ENCODE data around the gene TUBGCP6. TPM values are rescaled to one million over a fixed set of nuclear protein-coding genes. Genes with fewer than 3 reads are reported as not detected.

TUBGCP6 gene
- total and polyA plus RNA-seq, 2 experiments from 2014 or later: 18.6 to 47.1 TPM

DNA sequence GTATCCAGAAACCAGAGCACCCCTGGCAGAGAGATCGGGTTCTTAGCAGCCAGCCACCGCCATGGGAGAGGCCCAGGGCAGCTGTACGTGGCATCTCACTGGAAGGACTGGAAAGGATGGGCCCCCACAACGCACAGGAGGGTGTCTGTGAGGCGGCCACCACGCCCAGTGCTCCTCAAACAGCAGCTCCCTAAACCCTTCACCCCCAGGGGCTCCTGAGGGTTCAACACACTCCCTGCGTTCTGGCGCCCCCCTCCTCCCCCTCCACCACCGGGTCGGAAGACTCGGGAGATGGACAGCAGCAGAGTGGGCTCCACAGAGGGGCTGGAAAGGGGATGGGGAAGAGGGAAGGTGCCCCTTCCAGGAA is 15.6 kb upstream of the TUBGCP6 start:
- Histone ChIP-seq H3K4me1 (ENCODE audit: insufficient read depth) (peaks cover 7% of the 10 kb centered on the region), H2AFZ (0 out of 2 replicates have a peak overlapping the region, but pooled peaks have one; percentile 72), H3K36me3 (ENCODE audit: insufficient read depth) (no peaks in the 10 kb centered on the region), H3K4me3 (peak overlapping the region; percentile 64), H3K27ac (ENCODE audit: low read depth) (no peak overlapping the region), H3K9me2 (ENCODE audit: insufficient read depth) (no peaks in the 10 kb centered on the region), H4K20me1 (replicated peaks; ENCODE audit: insufficient read depth) (no peaks in the 10 kb centered on the region), H3K4me2 (peak overlapping the region; percentile 82), H3K79me2 (replicated peaks; ENCODE audit: insufficient read depth) (no peaks in the 10 kb centered on the region), H3K27me3 (ENCODE audit: insufficient read depth) (peaks cover 23% of the 10 kb centered on the region), H3F3A (replicated peaks; ENCODE audit: low read depth) (no peaks in the 10 kb centered on the region)
- Mint-ChIP-seq H3K36me3 (ENCODE audit: low read depth) (no peaks in the 10 kb centered on the region), H3K4me1 (peaks cover 6% of the 10 kb centered on the region; the same call in 2 of the 3 replicates), H3K27me3 (ENCODE audit: insufficient read depth, low read depth, poor library complexity) (peaks cover 23% of the 10 kb centered on the region), H3K4me3 (peak overlapping the region; percentile 61), H3K9me3 (no peaks in the 10 kb centered on the region), H3K27ac (no peak overlapping the region)
- ATAC-seq: no peak
- no peak for DNase-seq (ENCODE audit: low spot score)
- TF ChIP-seq ZNF331 (CRISPR knock-in tag; IDR thresholded peaks at IDR 0.05; ENCODE audit: low read depth) (no peak), NANOG (IDR thresholded peaks at IDR 0.05; ENCODE audit: borderline replicate concordance) (no peak), POLR2AphosphoS5 (IDR thresholded peaks at IDR 0.05; ENCODE audit: low read depth) (no peak), CREB1 (CRISPR knock-in tag; IDR thresholded peaks at IDR 0.05; ENCODE audit: low read depth) (no peak), ZNF114 (CRISPR knock-in tag; IDR thresholded peaks at IDR 0.05) (no peak), EZH2phosphoT487 (IDR thresholded peaks at IDR 0.05; ENCODE audit: unreplicated experiment) (no peak), JUNB (IDR thresholded peaks at IDR 0.05; ENCODE audit: unreplicated experiment) (no peak), EZH2 (IDR thresholded peaks at IDR 0.05; ENCODE audit: low read depth, unreplicated experiment) (no peak), STAT1 (IDR thresholded peaks at IDR 0.05; ENCODE audit: unreplicated experiment) (no peak)
- TF ChIP-seq, protein P1, sequence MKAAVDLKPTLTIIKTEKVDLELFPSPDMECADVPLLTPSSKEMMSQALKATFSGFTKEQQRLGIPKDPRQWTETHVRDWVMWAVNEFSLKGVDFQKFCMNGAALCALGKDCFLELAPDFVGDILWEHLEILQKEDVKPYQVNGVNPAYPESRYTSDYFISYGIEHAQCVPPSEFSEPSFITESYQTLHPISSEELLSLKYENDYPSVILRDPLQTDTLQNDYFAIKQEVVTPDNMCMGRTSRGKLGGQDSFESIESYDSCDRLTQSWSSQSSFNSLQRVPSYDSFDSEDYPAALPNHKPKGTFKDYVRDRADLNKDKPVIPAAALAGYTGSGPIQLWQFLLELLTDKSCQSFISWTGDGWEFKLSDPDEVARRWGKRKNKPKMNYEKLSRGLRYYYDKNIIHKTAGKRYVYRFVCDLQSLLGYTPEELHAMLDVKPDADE (IDR thresholded peaks at IDR 0.05): no peak
- TF ChIP-seq, protein P2, sequence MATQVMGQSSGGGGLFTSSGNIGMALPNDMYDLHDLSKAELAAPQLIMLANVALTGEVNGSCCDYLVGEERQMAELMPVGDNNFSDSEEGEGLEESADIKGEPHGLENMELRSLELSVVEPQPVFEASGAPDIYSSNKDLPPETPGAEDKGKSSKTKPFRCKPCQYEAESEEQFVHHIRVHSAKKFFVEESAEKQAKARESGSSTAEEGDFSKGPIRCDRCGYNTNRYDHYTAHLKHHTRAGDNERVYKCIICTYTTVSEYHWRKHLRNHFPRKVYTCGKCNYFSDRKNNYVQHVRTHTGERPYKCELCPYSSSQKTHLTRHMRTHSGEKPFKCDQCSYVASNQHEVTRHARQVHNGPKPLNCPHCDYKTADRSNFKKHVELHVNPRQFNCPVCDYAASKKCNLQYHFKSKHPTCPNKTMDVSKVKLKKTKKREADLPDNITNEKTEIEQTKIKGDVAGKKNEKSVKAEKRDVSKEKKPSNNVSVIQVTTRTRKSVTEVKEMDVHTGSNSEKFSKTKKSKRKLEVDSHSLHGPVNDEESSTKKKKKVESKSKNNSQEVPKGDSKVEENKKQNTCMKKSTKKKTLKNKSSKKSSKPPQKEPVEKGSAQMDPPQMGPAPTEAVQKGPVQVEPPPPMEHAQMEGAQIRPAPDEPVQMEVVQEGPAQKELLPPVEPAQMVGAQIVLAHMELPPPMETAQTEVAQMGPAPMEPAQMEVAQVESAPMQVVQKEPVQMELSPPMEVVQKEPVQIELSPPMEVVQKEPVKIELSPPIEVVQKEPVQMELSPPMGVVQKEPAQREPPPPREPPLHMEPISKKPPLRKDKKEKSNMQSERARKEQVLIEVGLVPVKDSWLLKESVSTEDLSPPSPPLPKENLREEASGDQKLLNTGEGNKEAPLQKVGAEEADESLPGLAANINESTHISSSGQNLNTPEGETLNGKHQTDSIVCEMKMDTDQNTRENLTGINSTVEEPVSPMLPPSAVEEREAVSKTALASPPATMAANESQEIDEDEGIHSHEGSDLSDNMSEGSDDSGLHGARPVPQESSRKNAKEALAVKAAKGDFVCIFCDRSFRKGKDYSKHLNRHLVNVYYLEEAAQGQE (IDR thresholded peaks at IDR 0.05; ENCODE audit: unreplicated experiment): no peak
- TF ChIP-seq, protein P3, sequence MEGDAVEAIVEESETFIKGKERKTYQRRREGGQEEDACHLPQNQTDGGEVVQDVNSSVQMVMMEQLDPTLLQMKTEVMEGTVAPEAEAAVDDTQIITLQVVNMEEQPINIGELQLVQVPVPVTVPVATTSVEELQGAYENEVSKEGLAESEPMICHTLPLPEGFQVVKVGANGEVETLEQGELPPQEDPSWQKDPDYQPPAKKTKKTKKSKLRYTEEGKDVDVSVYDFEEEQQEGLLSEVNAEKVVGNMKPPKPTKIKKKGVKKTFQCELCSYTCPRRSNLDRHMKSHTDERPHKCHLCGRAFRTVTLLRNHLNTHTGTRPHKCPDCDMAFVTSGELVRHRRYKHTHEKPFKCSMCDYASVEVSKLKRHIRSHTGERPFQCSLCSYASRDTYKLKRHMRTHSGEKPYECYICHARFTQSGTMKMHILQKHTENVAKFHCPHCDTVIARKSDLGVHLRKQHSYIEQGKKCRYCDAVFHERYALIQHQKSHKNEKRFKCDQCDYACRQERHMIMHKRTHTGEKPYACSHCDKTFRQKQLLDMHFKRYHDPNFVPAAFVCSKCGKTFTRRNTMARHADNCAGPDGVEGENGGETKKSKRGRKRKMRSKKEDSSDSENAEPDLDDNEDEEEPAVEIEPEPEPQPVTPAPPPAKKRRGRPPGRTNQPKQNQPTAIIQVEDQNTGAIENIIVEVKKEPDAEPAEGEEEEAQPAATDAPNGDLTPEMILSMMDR (conservative IDR thresholded peaks at IDR 0.05; ENCODE audit: low read depth in 2 of 2): no peak
- TF ChIP-seq, protein P4, sequence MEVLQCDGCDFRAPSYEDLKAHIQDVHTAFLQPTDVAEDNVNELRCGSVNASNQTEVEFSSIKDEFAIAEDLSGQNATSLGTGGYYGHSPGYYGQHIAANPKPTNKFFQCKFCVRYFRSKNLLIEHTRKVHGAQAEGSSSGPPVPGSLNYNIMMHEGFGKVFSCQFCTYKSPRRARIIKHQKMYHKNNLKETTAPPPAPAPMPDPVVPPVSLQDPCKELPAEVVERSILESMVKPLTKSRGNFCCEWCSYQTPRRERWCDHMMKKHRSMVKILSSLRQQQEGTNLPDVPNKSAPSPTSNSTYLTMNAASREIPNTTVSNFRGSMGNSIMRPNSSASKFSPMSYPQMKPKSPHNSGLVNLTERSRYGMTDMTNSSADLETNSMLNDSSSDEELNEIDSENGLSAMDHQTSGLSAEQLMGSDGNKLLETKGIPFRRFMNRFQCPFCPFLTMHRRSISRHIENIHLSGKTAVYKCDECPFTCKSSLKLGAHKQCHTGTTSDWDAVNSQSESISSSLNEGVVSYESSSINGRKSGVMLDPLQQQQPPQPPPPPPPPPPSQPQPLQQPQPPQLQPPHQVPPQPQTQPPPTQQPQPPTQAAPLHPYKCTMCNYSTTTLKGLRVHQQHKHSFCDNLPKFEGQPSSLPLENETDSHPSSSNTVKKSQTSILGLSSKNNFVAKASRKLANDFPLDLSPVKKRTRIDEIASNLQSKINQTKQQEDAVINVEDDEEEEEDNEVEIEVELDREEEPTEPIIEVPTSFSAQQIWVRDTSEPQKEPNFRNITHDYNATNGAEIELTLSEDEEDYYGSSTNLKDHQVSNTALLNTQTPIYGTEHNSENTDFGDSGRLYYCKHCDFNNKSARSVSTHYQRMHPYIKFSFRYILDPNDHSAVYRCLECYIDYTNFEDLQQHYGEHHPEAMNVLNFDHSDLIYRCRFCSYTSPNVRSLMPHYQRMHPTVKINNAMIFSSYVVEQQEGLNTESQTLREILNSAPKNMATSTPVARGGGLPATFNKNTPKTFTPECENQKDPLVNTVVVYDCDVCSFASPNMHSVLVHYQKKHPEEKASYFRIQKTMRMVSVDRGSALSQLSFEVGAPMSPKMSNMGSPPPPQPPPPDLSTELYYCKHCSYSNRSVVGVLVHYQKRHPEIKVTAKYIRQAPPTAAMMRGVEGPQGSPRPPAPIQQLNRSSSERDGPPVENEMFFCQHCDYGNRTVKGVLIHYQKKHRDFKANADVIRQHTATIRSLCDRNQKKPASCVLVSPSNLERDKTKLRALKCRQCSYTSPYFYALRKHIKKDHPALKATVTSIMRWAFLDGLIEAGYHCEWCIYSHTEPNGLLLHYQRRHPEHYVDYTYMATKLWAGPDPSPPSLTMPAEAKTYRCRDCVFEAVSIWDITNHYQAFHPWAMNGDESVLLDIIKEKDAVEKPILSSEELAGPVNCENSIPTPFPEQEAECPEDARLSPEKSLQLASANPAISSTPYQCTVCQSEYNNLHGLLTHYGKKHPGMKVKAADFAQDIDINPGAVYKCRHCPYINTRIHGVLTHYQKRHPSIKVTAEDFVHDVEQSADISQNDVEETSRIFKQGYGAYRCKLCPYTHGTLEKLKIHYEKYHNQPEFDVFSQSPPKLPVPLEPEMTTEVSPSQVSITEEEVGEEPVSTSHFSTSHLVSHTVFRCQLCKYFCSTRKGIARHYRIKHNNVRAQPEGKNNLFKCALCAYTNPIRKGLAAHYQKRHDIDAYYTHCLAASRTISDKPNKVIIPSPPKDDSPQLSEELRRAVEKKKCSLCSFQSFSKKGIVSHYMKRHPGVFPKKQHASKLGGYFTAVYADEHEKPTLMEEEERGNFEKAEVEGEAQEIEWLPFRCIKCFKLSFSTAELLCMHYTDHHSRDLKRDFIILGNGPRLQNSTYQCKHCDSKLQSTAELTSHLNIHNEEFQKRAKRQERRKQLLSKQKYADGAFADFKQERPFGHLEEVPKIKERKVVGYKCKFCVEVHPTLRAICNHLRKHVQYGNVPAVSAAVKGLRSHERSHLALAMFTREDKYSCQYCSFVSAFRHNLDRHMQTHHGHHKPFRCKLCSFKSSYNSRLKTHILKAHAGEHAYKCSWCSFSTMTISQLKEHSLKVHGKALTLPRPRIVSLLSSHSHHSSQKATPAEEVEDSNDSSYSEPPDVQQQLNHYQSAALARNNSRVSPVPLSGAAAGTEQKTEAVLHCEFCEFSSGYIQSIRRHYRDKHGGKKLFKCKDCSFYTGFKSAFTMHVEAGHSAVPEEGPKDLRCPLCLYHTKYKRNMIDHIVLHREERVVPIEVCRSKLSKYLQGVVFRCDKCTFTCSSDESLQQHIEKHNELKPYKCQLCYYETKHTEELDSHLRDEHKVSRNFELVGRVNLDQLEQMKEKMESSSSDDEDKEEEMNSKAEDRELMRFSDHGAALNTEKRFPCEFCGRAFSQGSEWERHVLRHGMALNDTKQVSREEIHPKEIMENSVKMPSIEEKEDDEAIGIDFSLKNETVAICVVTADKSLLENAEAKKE (CRISPR knock-in tag; IDR thresholded peaks at IDR 0.05): no peak
